ENCODE results near the gene MRPL58. TPM values are rescaled to one million over a fixed set of nuclear protein-coding genes. Genes with fewer than 3 reads are reported as not detected.

The MRPL58 gene
- total and polyA plus RNA-seq, 2 of the 8 experiments (the other 6 are each of a cell fraction or from before 2014, with no cell fraction given) = 43.6 to 49.1 TPM

DNA sequence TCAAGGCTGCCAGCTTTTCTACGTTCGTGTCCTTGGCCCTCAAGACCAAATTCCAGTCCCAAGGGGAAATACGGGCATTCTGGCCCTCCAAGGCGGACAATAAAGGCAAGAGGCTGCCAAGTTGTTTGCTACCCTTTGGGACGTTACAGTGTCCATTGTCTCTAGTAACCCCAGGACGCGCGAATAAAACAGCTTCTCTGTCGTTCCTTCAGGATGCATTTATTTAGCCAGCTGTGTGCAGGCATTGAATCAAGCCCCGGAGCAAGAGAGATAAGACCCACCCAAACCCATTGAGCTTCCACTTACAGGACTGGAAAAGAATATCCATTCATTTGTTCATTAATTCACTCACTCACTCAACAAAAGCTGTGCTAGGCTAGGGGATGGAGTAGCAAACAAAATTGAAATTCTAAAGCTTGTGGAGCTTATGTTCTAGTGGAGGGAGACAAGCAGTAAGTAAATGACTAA, 656 bp downstream of the MRPL58 start:
- ChIA-PET CTCF (ENCODE audit: partially characterized antibody) (interaction anchor here (0.7 to 20.3 kb wide), 21 partner anchors 10 to 268 kb away, joined by 3 to 345 read pairs (median 6); partner anchors contain the start of genes CDR2L and OTOP2), POLR2A (ENCODE audit: partially characterized antibody) (interaction anchor here (0.6 to 5.8 kb wide), 38 partner anchors 10 to 406 kb away, joined by 3 to 87 read pairs (median 5); partner anchors contain the start of genes ATP5PD, CDR2L, HID1 and KCTD2)
- Histone ChIP-seq H3K79me2 (ENCODE audit: control insufficient read depth in 1 of 2, insufficient read depth in 2 of 2, low read length in 2 of 2) (peaks cover 0 to 14% of the 10 kb centered on the region in 2 experiments; a peak in 2 of 4 replicates), H3K36me3 (ENCODE audit: control insufficient read depth in 2 of 4, insufficient read depth in 4 of 4, low read length in 3 of 4) (peaks cover 0 to 9% (median 0%) of the 10 kb centered on the region in 4 experiments; a peak in 4 of 8 replicates), H2BK120ac (replicated peaks; ENCODE audit: low read depth, low read length) (no peak overlapping the region), H2BK15ac (ENCODE audit: low read length) (no peak overlapping the region), H3K79me1 (ENCODE audit: low read depth, low read length) (no peaks in the 10 kb centered on the region; the same call in 1 of the 2 replicates), H4K8ac (ENCODE audit: extremely low read depth, insufficient read depth, low read length) (no peak overlapping the region), H3K4ac (replicated peaks; ENCODE audit: insufficient read length, low read depth, low read length) (no peak overlapping the region), H3K4me2 (ENCODE audit: insufficient read depth in 1 of 2, low read depth in 2 of 2, low read length in 2 of 2) (peak overlapping the region; percentile 84 to 86), H4K91ac (replicated peaks; ENCODE audit: insufficient read length, low read length) (no peak overlapping the region), H3K4me1 (replicated peaks in 1 of 4; ENCODE audit: control insufficient read depth in 3 of 4, insufficient read depth in 4 of 4, low read length in 3 of 4) (peaks cover 0 to 15% (median 4%) of the 10 kb centered on the region in 4 experiments; a peak in 5 of 7 replicates), H3K9me3 (ENCODE audit: insufficient read depth in 2 of 2, low read depth in 1 of 2, low read length in 1 of 2) (no peaks in the 10 kb centered on the region), H3K4me3 (ENCODE audit: extremely low read depth in 1 of 4, insufficient read depth in 2 of 4, low read depth in 3 of 4, low read length in 4 of 4) (peak overlapping the region; percentile 73 to 84 (median 79)), H3K9ac (replicated peaks in 1 of 4; ENCODE audit: extremely low read depth in 1 of 4, low read depth in 3 of 4, low read length in 3 of 4) (peak overlapping the region; percentile 86 to 96 (median 94)), H3K14ac (ENCODE audit: insufficient read length) (no peak overlapping the region), H3K23me2 (ENCODE audit: low read depth, low read length) (peaks cover 6% of the 10 kb centered on the region; the same call in 1 of the 2 replicates), H2BK12ac (ENCODE audit: low read depth, low read length) (no peak overlapping the region), H4K5ac (ENCODE audit: insufficient read length, low read depth, low read length) (peak overlapping the region; percentile 62), H3K56ac (replicated peaks; ENCODE audit: insufficient read length, low read depth, low read length) (no peak overlapping the region), H2BK20ac (ENCODE audit: low read length) (no peak overlapping the region), H3K23ac (ENCODE audit: insufficient read length) (no peak overlapping the region), H3K18ac (ENCODE audit: extremely low read depth, low read length) (no peak overlapping the region), H4K20me1 (replicated peaks in 1 of 2; ENCODE audit: control insufficient read depth in 1 of 2, insufficient read depth in 2 of 2, low read length in 2 of 2) (no peaks in the 10 kb centered on the region), H3K27ac (ENCODE audit: low read depth, low read length) (peak overlapping the region; percentile 87), H2AFZ (ENCODE audit: low read length) (no peak overlapping the region), H3K27me3 (replicated peaks in 1 of 4; ENCODE audit: control insufficient read depth in 3 of 4, extremely low read depth in 1 of 4, insufficient read depth in 3 of 4, low read length in 3 of 4) (no peaks in the 10 kb centered on the region), H2AK5ac (ENCODE audit: low read depth, low read length) (no peak overlapping the region), H2BK5ac (ENCODE audit: low read depth, low read length) (no peak overlapping the region; the same call in none of the 2 replicates)
- DNase-seq (ENCODE audit: low read depth in 1 of 2, low spot score in 2 of 2) (no peak), FAIRE-seq (no peak)
- WGBS, 2 experiments (ENCODE audit: extremely low coverage in 1 of 2, insufficient coverage in 1 of 2, insufficient read length in 1 of 2, insufficient replicate concordance in 2 of 2, low coverage in 1 of 2, low lambda C conversion rate in 2 of 2, missing lambda C conversion rate in 1 of 2) = 1% methylated on average over 10 of the region's 10 CpGs; no CpG with 5 or more reads in 1 of the 2 experiments
- TF ChIP-seq HDAC2 (IDR thresholded peaks at IDR 0.05; ENCODE audit: borderline replicate concordance in 1 of 2, low read depth in 2 of 2, low read length in 2 of 2) (no peak), SAP30 (IDR thresholded peaks at IDR 0.05; ENCODE audit: insufficient read depth, insufficient replicate concordance, low read length) (peak; percentile 53)
